ENCODE data around the gene CRB3.

The CRB3 gene

GRCh38 chr19:6494438-6495036, 30.5 kb downstream of the CRB3 start:
- Histone ChIP-seq H3K79me2 (ENCODE audit: low read length) (no peaks in the 10 kb centered on the region), H3K4me1 (ENCODE audit: low read length) (no peaks in the 10 kb centered on the region), H3K27ac (ENCODE audit: low read length) (no peak overlapping the region), H2AFZ (ENCODE audit: low read length) (no peak overlapping the region), H3K36me3 (replicated peaks; ENCODE audit: insufficient read depth, low read length) (no peaks in the 10 kb centered on the region), H4K20me1 (ENCODE audit: insufficient read depth, low read length) (no peaks in the 10 kb centered on the region), H3F3A (ENCODE audit: insufficient read depth, low read length) (no peaks in the 10 kb centered on the region), H3K9me3 (replicated peaks; ENCODE audit: insufficient read depth, low read length) (no peaks in the 10 kb centered on the region), H3K4me2 (ENCODE audit: low read depth, low read length) (no peak overlapping the region), H3K4me3 (ENCODE audit: low read length) (no peak overlapping the region), H3K9me2 (replicated peaks; ENCODE audit: insufficient read depth, low read length) (no peaks in the 10 kb centered on the region), H3K27me3 (replicated peaks; ENCODE audit: insufficient read depth, low read length) (peaks cover 21% of the 10 kb centered on the region; the same call in 1 of the 2 replicates), H3K9ac (ENCODE audit: low read length) (no peak overlapping the region)
- TF ChIP-seq EZH2phosphoT487 (IDR thresholded peaks at IDR 0.05; ENCODE audit: low read length) (no peak), EZH2 (optimal IDR thresholded peaks at IDR 0.05; ENCODE audit: low read depth, low read length) (no peak)
- TF ChIP-seq, protein P1, sequence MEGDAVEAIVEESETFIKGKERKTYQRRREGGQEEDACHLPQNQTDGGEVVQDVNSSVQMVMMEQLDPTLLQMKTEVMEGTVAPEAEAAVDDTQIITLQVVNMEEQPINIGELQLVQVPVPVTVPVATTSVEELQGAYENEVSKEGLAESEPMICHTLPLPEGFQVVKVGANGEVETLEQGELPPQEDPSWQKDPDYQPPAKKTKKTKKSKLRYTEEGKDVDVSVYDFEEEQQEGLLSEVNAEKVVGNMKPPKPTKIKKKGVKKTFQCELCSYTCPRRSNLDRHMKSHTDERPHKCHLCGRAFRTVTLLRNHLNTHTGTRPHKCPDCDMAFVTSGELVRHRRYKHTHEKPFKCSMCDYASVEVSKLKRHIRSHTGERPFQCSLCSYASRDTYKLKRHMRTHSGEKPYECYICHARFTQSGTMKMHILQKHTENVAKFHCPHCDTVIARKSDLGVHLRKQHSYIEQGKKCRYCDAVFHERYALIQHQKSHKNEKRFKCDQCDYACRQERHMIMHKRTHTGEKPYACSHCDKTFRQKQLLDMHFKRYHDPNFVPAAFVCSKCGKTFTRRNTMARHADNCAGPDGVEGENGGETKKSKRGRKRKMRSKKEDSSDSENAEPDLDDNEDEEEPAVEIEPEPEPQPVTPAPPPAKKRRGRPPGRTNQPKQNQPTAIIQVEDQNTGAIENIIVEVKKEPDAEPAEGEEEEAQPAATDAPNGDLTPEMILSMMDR (IDR thresholded peaks at IDR 0.05; ENCODE audit: low read length), result no peak
- DNase-seq, result no peak

GRCh38 chr19:6495947-6496346, 31.9 kb downstream of the CRB3 start:
- DNase-seq, result no peak
- Histone ChIP-seq H3K9ac (ENCODE audit: low read length) (no peak overlapping the region), H3K27ac (ENCODE audit: low read length) (no peak overlapping the region), H3K4me1 (ENCODE audit: low read length) (no peaks in the 10 kb centered on the region), H2AFZ (ENCODE audit: low read length) (no peak overlapping the region), H3K9me2 (replicated peaks; ENCODE audit: insufficient read depth, low read length) (no peaks in the 10 kb centered on the region), H3F3A (ENCODE audit: insufficient read depth, low read length) (no peaks in the 10 kb centered on the region), H3K4me2 (ENCODE audit: low read depth, low read length) (no peak overlapping the region), H4K20me1 (ENCODE audit: insufficient read depth, low read length) (no peaks in the 10 kb centered on the region), H3K36me3 (replicated peaks; ENCODE audit: insufficient read depth, low read length) (no peaks in the 10 kb centered on the region), H3K4me3 (ENCODE audit: low read length) (no peak overlapping the region), H3K27me3 (replicated peaks; ENCODE audit: insufficient read depth, low read length) (peaks cover 31% of the 10 kb centered on the region), H3K79me2 (ENCODE audit: low read length) (no peaks in the 10 kb centered on the region), H3K9me3 (replicated peaks; ENCODE audit: insufficient read depth, low read length) (no peaks in the 10 kb centered on the region)
- no peak for TF ChIP-seq EZH2 (optimal IDR thresholded peaks at IDR 0.05; ENCODE audit: low read depth, low read length)
- TF ChIP-seq, protein P1 (IDR thresholded peaks at IDR 0.05; ENCODE audit: low read length), result no peak
- no peak for TF ChIP-seq EZH2phosphoT487 (IDR thresholded peaks at IDR 0.05; ENCODE audit: low read length)

- DNase-seq, result no peak
- Histone ChIP-seq H3K27ac (ENCODE audit: low read length) (no peak overlapping the region), H3K4me2 (ENCODE audit: low read depth, low read length) (no peak overlapping the region), H3K9ac (ENCODE audit: low read length) (no peak overlapping the region), H3K36me3 (replicated peaks; ENCODE audit: insufficient read depth, low read length) (no peaks in the 10 kb centered on the region), H3K9me2 (replicated peaks; ENCODE audit: insufficient read depth, low read length) (no peaks in the 10 kb centered on the region), H2AFZ (ENCODE audit: low read length) (no peak overlapping the region), H3K4me1 (ENCODE audit: low read length) (peaks cover 5% of the 10 kb centered on the region; the same call in 1 of the 2 replicates), H3K9me3 (replicated peaks; ENCODE audit: insufficient read depth, low read length) (no peaks in the 10 kb centered on the region), H3K79me2 (ENCODE audit: low read length) (no peaks in the 10 kb centered on the region), H3K4me3 (ENCODE audit: low read length) (no peak overlapping the region), H3K27me3 (replicated peaks; ENCODE audit: insufficient read depth, low read length) (peaks cover 53% of the 10 kb centered on the region), H4K20me1 (ENCODE audit: insufficient read depth, low read length) (no peaks in the 10 kb centered on the region), H3F3A (ENCODE audit: insufficient read depth, low read length) (no peaks in the 10 kb centered on the region)
- TF ChIP-seq EZH2phosphoT487 (IDR thresholded peaks at IDR 0.05; ENCODE audit: low read length) (no peak), EZH2 (optimal IDR thresholded peaks at IDR 0.05; ENCODE audit: low read depth, low read length) (no peak)
- TF ChIP-seq, protein P1 (IDR thresholded peaks at IDR 0.05; ENCODE audit: low read length), result no peak
Measured at GRCh38 chr19:6498294-6499036, 34.4 kb downstream of the CRB3 start.

Measured in MM.1S (cell line).